Suppressor macrophage (primary cell): ENCODE results near the gene ZMYND10.

Experiments
- DNase-seq, 4 experiments: peaks; one replicate each; pipeline ENCODE4 v3.0.0-alpha.2; 2020 to 2022

The ZMYND10 gene

DNA sequence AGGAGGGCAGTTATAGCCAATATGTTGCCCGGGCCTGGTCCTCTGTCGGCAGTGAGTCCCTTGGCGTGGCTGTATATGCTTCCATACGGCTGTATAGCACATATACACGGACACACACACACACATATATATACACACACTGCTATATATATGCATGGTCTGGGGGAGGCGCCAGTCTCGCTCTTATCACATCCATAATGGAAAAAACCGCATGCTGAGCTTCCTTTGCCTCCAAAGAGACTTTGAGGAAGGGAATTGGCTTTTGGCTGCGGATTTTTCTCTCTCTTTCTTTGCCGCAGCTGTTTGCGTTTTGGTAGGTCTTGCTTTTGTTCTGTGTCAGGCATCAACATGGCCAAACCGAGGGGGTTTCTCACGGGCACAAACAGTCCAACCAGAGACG is 25.1 kb upstream of the ZMYND10 start:
- peak in 2 of 4 experiments; percentile 30 to 35 for DNase-seq

GRCh38 chr3:50369012-50369670 is 23.6 kb upstream of the ZMYND10 start:
- DNase-seq: no peak

GRCh38 chr3:50365842-50366220 is 20.3 kb upstream of the ZMYND10 start:
- DNase-seq: no peak

- DNase-seq: peak; percentile 70 to 91 (median 82)
Measured at GRCh38 chr3:50365080-50365841, 19.7 kb upstream of the ZMYND10 start.

GRCh38 chr3:50364573-50365079 is 19.1 kb upstream of the ZMYND10 start:
- DNase-seq: no peak

- DNase-seq: no peak
Measured at GRCh38 chr3:50359760-50360110, 14.2 kb upstream of the ZMYND10 start.

DNA sequence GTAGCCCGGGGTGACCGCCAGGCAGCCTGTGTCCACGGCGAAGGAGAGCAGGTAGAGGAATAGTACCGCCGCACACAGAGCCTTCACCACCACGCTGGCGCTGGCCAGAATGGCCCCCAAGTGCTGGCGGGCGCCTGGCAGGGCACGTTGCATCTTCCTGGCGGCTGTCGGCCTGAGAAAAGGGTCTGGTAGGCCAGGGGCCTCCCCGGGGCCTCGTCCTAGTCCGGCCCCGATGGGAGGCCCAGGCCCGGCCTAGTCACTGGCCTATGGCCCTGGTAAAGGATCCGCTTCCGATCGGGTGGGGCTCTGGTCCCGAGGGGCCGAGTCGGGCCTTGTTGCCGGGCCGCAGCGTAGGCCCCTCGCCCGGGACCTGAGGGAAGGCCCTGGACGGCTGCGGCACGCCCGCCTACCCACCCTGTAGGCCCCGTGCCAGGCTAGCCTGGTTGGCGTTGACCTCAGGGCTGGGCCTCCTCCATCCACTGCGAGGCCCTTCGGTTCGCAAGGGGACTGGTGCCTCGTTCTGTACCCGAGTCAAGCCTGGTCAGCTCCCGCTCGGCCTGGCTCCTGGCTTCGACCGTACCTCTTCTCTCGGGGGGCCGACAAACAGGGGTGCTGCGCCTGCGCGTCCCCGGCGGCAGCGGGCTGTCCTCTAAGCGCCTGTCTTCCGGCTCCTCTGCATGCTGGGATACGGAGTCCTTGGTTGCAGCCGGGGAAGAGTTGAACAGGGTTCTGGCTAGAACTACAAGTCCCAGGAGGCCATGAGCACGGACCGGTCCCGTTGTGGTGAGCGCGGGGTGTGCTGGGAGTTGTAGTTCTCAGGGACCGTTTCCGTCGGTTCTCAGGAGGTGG is 13.6 kb upstream of the ZMYND10 start, which contains the start of gene TMEM115:
Gene TMEM115, minus strand, starts transcription at position 611 of the 849 bp plus-strand sequence. Its CDS starts 458 bp downstream, at position 153.
- peak; percentile 95 to 98 (median 98) for DNase-seq

DNA sequence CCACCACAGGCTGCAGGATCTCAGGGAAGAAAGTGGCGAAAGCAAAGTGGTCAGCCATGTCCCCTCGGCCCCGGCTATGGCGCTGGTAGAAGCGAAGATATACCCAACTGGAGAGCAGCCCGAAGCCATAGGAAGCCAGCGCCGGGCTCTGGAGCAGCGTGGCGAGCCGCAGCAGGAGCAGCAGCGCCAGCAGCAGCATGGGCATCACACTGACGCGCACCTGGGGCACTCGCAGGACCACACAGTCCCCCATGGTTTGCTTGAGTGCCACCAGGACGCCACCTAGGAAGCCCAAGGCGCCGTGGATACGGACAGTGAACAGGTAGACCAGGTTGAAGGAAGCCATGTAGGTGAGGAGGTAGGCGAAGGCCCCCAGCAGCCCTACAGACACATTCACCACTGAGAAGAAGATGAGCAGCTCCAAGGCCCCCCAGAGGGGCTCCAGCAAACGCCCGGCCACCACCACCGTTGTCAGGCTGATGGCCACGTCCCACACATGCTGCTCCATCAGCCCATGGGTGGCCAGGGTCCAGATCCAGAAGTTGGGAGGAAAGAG is 12.9 kb upstream of the ZMYND10 start:
- DNase-seq: no peak

DNA sequence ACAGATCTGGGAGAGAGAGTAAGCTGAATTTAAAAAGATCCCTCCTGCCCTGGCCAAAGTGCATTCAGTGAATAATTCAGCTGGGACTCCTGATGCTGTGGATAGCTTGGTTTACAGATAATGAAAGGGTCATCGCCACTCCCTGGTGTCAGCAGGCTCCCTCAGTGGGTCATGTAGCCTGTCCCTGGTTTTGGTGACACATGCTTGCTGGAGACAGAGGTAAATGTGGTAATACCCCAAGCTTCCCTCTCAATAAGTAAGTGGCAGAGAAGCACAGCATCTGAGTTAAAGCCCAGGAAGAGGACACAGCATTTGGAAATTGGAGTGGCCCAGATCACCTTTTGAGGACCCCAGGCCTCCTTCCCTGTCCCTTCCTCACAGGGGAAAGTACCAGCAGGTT is 11.9 kb upstream of the ZMYND10 start:
- peak in 2 of 4 experiments; percentile 31 to 52 for DNase-seq

DNA sequence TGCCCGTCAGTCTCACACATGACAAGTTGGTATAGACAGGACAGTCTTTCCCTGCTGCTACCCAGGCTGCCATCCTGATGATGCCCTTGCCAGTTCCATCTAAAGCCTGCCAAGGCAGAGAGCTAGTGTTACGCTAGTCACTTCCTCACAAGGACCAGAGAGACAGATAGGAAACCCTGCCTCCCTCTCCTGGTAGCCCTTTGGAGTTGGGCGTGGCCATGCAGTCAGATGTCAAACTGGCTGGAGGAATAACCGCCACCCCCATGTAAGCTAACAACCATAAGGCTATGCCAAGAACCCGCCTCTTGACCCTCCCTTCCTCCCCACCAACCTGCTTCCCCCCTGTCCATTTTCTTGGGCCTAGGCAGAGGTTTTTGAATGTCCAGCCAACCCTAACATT is 11.0 kb upstream of the ZMYND10 start:
- peak; percentile 32 to 66 (median 64) for DNase-seq

GRCh38 chr3:50355829-50356552 is 10.5 kb upstream of the ZMYND10 start:
- DNase-seq: no peak

DNA sequence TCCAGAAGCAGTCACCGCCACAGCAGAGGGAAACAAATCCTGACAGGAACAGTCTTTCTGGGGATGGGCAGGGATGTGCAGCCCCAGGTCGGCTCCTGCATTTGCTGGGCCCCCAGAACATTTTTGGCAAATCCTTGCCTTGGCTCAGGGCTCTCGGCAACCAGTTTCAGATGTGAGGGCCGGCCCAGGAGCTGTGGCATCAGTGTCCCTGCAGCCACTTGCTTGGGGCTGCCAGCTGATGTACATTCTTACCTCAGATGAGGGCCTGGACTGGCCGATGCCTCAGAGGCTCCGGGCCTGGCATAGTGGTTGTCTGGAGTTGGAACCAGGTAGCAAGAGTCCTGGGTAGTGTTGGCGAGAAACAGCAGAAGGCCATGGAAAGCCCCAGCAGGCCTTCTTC is 9.3 kb upstream of the ZMYND10 start:
- no peak for DNase-seq

- DNase-seq: no peak
Measured at GRCh38 chr3:50354186-50354764, 8.7 kb upstream of the ZMYND10 start.

GRCh38 chr3:50353245-50354004 is 7.9 kb upstream of the ZMYND10 start:
- DNase-seq: no peak

DNA sequence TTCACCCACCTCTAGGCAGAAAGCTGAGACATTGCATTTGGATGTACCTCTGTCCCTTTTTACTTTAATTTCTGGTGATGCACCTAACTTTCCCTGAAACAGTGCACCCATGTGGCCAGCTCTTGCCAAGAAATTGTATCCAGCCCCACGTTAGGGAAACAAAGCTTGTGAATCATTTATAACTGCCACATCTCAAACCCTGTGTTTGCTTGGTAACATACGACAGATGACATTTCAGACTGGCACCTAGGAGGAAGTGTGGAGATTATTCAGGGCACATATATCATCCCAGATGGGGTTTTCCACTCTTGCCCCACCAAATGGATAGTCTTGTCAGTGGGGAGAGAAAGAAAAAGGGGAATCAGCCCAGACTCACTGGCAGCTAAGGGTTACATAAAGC is 7.2 kb upstream of the ZMYND10 start:
- DNase-seq: peak; percentile 43 to 72 (median 50)

GRCh38 chr3:50351323-50351697 is 5.8 kb upstream of the ZMYND10 start:
- DNase-seq: no peak

DNA sequence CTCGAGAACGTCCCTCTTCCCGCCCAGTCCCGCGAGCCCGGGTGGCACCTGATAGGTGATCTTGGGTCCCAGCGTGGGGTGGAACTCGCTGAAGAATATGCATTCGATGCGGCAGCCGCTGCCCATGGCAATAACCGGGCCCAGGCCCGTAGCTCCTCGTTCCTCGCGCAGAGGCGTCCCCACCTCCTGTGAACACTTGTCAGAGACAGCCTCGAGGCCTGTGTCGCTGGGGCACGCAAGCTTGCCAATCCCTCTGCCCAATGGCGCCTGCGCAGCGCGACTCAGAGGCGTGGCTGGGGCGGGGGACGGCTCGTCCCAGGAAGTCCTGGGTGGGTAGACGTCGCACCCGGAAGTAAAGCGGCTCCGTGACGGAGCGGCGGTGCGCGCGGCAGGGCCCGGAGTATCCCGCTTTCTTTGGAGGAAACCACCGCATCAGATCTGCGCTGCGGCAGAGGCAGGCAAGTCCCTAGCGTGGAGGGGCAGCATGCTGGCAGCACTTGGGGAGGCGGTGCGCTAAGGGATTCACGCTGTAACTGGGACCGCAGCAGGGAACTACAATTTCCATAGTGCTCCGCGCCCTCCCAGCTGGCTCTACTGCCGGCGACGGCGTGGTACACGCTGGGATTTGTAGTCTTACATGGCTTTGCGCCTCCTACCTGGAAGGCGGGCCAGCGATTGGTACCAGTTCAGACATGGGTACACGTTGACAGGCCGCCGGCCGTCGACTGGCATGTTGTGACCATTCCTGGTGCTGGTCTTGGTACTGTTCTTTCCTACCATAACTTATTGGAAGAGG is 5.2 kb upstream of the ZMYND10 start, which contains the start of the genes CYB561D2 and NPRL2:
Gene CYB561D2, plus strand, starts transcription at position 336 of the 796 bp plus-strand sequence. CDS start 572 bp downstream, outside the sequence.
Gene NPRL2, minus strand, starts transcription at position 249 of the 796 bp plus-strand sequence. Its CDS starts 123 bp downstream, at position 126.
- peak; percentile 97 to 98 (median 98) for DNase-seq

- DNase-seq: no peak
Measured at GRCh38 chr3:50350213-50350526, 4.6 kb upstream of the ZMYND10 start.

- DNase-seq: peak; percentile 79 to 86 (median 82)
Measured at GRCh38 chr3:50347187-50347813, 1.8 kb upstream of the ZMYND10 start.
